WTC11 (cell line): ENCODE measurements around the gene NSUN7. TPM values are rescaled to one million over a fixed set of nuclear protein-coding genes. Genes with fewer than 3 reads are reported as not detected.

ENCODE experiments used
- ATAC-seq: fragments of 200-7000 bp; cut with Tn5 transposase; 2 replicates; pipeline ENCODE4 v1.10.0; 2021; ENCODE audit warnings: mild to moderate bottlenecking, moderate library complexity
- CTCF ChIA-PET: fragments of 300-600 bp; sonication (Branson Sonifier 250); formaldehyde crosslinking; loops from one replicate; lab custom pipeline; 2021; ENCODE audit warnings: antibody characterized with exemption; lab: Charles Lee
- POLR2A ChIA-PET: fragments of 350-600 bp; sonication (Branson Sonifier 250); formaldehyde crosslinking; loops from one replicate; lab custom pipeline; 2021; ENCODE audit warnings: antibody characterized with exemption; lab: Charles Lee
- DNase-seq: peaks from one replicate; pipeline ENCODE4 v3.0.0; 2021; ENCODE audit warnings: low spot score
- H3K27ac Mint-ChIP-seq: 2 replicates; pipeline ENCODE4 v1.8.0; 2021; ENCODE audit warnings: mixed read lengths
- H3K27me3 Mint-ChIP-seq: 2 replicates; pipeline ENCODE4 v1.8.0; 2021; ENCODE audit warnings: low read depth, mild to moderate bottlenecking, moderate library complexity, mixed read lengths
- H3K36me3 Mint-ChIP-seq: 2 replicates; pipeline ENCODE4 v1.8.0; 2021; ENCODE audit warnings: mixed read lengths
- H3K4me1 Mint-ChIP-seq: 2 replicates; pipeline ENCODE4 v1.8.0; 2022; ENCODE audit warnings: mixed read lengths
- H3K4me3 Mint-ChIP-seq: 2 replicates; pipeline ENCODE4 v1.8.0; 2021; ENCODE audit warnings: mild to moderate bottlenecking, moderate library complexity, mixed read lengths
- H3K9me3 Mint-ChIP-seq: 2 replicates; pipeline ENCODE4 v1.8.0; 2021; ENCODE audit warnings: mixed read lengths
- ESRRA ChIP-seq: sonication (generic); formaldehyde crosslinking; IDR thresholded peaks from 2 replicates; pipeline ENCODE4 v1.8.1; 2022; ENCODE audit warnings: mild to moderate bottlenecking, missing genetic modification reagents, borderline replicate concordance
- FOXJ3 ChIP-seq: sonication (generic); formaldehyde crosslinking; IDR thresholded peaks from 2 replicates; pipeline ENCODE4 v1.9.0; 2021; ENCODE audit warnings: missing genetic modification reagents, mild to moderate bottlenecking, borderline replicate concordance
- HMGA2 ChIP-seq: fragments of 250-450 bp; sonication (Bioruptor Pico); IDR thresholded peaks from 2 replicates; pipeline ENCODE4 v1.4.0; 2021; ENCODE audit warnings: mild to moderate bottlenecking, moderate library complexity
- IRF2 ChIP-seq: sonication (generic); formaldehyde crosslinking; IDR thresholded peaks from 2 replicates; pipeline ENCODE4 v1.8.0; 2022; ENCODE audit warnings: low read depth, missing genetic modification reagents, borderline replicate concordance
- NFE2L1 ChIP-seq: sonication (generic); formaldehyde crosslinking; IDR thresholded peaks from 2 replicates; pipeline ENCODE4 v1.8.1; 2023; ENCODE audit warnings: missing genetic modification reagents
- NR2C2 ChIP-seq: sonication (generic); formaldehyde crosslinking; IDR thresholded peaks from 2 replicates; pipeline ENCODE4 v1.8.0; 2022; ENCODE audit warnings: mild to moderate bottlenecking, missing genetic modification reagents
- SMAD4 ChIP-seq: sonication (generic); formaldehyde crosslinking; IDR thresholded peaks from 2 replicates; pipeline ENCODE4 v1.8.0; 2022; ENCODE audit warnings: mild to moderate bottlenecking, missing genetic modification reagents
- SP1 ChIP-seq: sonication (generic); formaldehyde crosslinking; conservative IDR thresholded peaks from 2 replicates; pipeline ENCODE4 v1.8.1; 2022; ENCODE audit warnings: missing genetic modification reagents
- TEAD1 ChIP-seq: sonication (generic); formaldehyde crosslinking; IDR thresholded peaks from 2 replicates; pipeline ENCODE4 v1.8.0; 2022; ENCODE audit warnings: mild to moderate bottlenecking, missing genetic modification reagents
- ZNF138 ChIP-seq: sonication (generic); formaldehyde crosslinking; conservative IDR thresholded peaks from 2 replicates; pipeline ENCODE4 v1.8.1; 2022; ENCODE audit warnings: mild to moderate bottlenecking, moderate library complexity, missing genetic modification reagents
- ZNF219 ChIP-seq: sonication (generic); formaldehyde crosslinking; IDR thresholded peaks from 2 replicates; pipeline ENCODE4 v1.8.0; 2023; ENCODE audit warnings: missing genetic modification reagents, mild to moderate bottlenecking, borderline replicate concordance
- total RNA-seq: library from RNA; stranded (reverse); gene quantifications from 3 replicates; pipeline ENCODE4 v1.2.3, GENCODE V29; 2021
- TF ChIP-seq, protein P1 (sequence below): fragments of 250-450 bp; sonication (Bioruptor Pico); IDR thresholded peaks from 2 replicates; pipeline ENCODE4 v1.9.0; 2021; ENCODE audit warnings: mild to moderate bottlenecking, borderline replicate concordance
- TF ChIP-seq, protein P2 (sequence below): fragments of 250-450 bp; sonication (Bioruptor Pico); IDR thresholded peaks from 2 replicates; pipeline ENCODE4 v1.9.0; 2021; ENCODE audit warnings: mild to moderate bottlenecking
- TF ChIP-seq, protein P3 (sequence below): sonication (generic); formaldehyde crosslinking; conservative IDR thresholded peaks from 2 replicates; pipeline ENCODE4 v1.8.1; 2022; ENCODE audit warnings: mild to moderate bottlenecking, missing genetic modification reagents
- TF ChIP-seq, protein P4 (sequence below): sonication (generic); formaldehyde crosslinking; IDR thresholded peaks from 2 replicates; pipeline ENCODE4 v1.8.1; 2022; ENCODE audit warnings: mild to moderate bottlenecking, missing genetic modification reagents, moderate library complexity, borderline replicate concordance
- TF ChIP-seq, protein P5 (sequence below): sonication (generic); formaldehyde crosslinking; IDR thresholded peaks from 2 replicates; pipeline ENCODE4 v1.8.1; 2022; ENCODE audit warnings: low read depth, mild to moderate bottlenecking, moderate library complexity, missing genetic modification reagents, borderline replicate concordance
- TF ChIP-seq, protein P6 (sequence below): sonication (generic); formaldehyde crosslinking; conservative IDR thresholded peaks from 2 replicates; pipeline ENCODE4 v1.8.1; 2023; ENCODE audit warnings: mild to moderate bottlenecking, low read depth, missing genetic modification reagents, moderate library complexity
- TF ChIP-seq, protein P7 (sequence below): sonication (generic); formaldehyde crosslinking; IDR thresholded peaks from 2 replicates; pipeline ENCODE4 v1.8.0; 2023; ENCODE audit warnings: mild to moderate bottlenecking, missing genetic modification reagents

The NSUN7 gene
- total RNA-seq, 1 experiment from 2014 or later: 24.1 TPM

DNA sequence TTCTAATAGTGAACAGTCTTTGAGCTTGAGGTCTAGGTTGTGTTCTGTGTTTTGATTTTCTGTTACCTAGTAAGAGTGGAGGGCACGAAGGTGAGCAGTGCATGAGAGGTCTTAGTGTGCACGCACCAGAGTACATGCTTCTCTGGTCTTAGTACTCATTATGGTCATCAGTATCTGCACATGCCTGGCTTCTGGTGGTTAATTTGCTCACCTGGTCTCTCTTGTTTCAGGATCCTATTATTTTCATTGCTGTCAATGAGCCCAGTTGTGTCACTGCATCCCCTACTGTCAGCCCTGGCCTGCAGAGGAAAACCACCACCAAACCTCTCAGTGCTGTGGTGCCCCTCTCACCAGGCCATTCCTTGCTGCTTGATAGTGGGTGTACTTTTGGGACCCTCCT lies 54.8 kb downstream of the NSUN7 start (continued):
- TF ChIP-seq, protein P1, sequence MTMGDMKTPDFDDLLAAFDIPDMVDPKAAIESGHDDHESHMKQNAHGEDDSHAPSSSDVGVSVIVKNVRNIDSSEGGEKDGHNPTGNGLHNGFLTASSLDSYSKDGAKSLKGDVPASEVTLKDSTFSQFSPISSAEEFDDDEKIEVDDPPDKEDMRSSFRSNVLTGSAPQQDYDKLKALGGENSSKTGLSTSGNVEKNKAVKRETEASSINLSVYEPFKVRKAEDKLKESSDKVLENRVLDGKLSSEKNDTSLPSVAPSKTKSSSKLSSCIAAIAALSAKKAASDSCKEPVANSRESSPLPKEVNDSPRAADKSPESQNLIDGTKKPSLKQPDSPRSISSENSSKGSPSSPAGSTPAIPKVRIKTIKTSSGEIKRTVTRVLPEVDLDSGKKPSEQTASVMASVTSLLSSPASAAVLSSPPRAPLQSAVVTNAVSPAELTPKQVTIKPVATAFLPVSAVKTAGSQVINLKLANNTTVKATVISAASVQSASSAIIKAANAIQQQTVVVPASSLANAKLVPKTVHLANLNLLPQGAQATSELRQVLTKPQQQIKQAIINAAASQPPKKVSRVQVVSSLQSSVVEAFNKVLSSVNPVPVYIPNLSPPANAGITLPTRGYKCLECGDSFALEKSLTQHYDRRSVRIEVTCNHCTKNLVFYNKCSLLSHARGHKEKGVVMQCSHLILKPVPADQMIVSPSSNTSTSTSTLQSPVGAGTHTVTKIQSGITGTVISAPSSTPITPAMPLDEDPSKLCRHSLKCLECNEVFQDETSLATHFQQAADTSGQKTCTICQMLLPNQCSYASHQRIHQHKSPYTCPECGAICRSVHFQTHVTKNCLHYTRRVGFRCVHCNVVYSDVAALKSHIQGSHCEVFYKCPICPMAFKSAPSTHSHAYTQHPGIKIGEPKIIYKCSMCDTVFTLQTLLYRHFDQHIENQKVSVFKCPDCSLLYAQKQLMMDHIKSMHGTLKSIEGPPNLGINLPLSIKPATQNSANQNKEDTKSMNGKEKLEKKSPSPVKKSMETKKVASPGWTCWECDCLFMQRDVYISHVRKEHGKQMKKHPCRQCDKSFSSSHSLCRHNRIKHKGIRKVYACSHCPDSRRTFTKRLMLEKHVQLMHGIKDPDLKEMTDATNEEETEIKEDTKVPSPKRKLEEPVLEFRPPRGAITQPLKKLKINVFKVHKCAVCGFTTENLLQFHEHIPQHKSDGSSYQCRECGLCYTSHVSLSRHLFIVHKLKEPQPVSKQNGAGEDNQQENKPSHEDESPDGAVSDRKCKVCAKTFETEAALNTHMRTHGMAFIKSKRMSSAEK (CRISPR knock-in tag): no peak
- TF ChIP-seq, protein P2, sequence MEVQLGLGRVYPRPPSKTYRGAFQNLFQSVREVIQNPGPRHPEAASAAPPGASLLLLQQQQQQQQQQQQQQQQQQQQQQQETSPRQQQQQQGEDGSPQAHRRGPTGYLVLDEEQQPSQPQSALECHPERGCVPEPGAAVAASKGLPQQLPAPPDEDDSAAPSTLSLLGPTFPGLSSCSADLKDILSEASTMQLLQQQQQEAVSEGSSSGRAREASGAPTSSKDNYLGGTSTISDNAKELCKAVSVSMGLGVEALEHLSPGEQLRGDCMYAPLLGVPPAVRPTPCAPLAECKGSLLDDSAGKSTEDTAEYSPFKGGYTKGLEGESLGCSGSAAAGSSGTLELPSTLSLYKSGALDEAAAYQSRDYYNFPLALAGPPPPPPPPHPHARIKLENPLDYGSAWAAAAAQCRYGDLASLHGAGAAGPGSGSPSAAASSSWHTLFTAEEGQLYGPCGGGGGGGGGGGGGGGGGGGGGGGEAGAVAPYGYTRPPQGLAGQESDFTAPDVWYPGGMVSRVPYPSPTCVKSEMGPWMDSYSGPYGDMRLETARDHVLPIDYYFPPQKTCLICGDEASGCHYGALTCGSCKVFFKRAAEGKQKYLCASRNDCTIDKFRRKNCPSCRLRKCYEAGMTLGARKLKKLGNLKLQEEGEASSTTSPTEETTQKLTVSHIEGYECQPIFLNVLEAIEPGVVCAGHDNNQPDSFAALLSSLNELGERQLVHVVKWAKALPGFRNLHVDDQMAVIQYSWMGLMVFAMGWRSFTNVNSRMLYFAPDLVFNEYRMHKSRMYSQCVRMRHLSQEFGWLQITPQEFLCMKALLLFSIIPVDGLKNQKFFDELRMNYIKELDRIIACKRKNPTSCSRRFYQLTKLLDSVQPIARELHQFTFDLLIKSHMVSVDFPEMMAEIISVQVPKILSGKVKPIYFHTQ: no peak
- TF ChIP-seq IRF2 (CRISPR knock-in tag): no peak
- TF ChIP-seq, protein P3, sequence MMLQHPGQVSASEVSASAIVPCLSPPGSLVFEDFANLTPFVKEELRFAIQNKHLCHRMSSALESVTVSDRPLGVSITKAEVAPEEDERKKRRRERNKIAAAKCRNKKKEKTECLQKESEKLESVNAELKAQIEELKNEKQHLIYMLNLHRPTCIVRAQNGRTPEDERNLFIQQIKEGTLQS (CRISPR knock-in tag): no peak
- TF ChIP-seq, protein P4, sequence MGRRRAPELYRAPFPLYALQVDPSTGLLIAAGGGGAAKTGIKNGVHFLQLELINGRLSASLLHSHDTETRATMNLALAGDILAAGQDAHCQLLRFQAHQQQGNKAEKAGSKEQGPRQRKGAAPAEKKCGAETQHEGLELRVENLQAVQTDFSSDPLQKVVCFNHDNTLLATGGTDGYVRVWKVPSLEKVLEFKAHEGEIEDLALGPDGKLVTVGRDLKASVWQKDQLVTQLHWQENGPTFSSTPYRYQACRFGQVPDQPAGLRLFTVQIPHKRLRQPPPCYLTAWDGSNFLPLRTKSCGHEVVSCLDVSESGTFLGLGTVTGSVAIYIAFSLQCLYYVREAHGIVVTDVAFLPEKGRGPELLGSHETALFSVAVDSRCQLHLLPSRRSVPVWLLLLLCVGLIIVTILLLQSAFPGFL: no peak
- no peak for TF ChIP-seq ZNF138 (CRISPR knock-in tag)

DNA sequence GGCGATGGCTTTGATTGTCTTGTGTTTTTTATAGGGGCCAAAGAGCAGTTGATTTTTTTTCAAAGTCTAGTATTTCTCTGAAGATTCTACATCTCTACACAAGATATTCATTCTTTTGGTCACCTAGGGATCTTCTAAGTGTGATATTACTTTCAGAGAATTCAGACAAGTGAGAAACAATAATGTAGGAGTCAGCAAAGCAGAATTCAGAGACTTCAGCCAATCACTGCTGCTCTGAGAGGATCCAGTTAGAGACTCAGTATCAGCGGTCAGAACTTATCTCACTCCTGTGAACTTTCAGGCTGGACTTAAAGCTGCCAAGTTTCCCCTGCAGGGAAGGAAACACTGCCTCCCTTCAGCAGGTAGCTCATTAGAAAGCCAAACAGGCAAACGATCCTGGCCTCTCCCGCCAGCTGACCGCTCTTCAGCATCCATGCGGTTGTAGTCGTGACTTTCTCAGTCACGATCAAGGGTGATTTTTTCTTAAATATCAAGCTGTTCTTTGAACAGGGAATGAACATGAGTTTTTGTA lies 59.2 kb downstream of the NSUN7 start:
- H3K9me3 Mint-ChIP-seq: no peaks in the 10 kb centered on the region
- H3K4me1 Mint-ChIP-seq: no peaks in the 10 kb centered on the region
- no peaks in the 10 kb centered on the region for H3K27me3 Mint-ChIP-seq
- peak; percentile 75 for ATAC-seq
- no peaks in the 10 kb centered on the region; the same call in 1 of the 2 replicates for H3K36me3 Mint-ChIP-seq
- no peak for DNase-seq
- peak overlapping the region; percentile 51 for H3K27ac Mint-ChIP-seq
- no peak overlapping the region for H3K4me3 Mint-ChIP-seq
- ChIA-PET POLR2A (no interaction called here), CTCF (interaction anchor here (1.0 to 1.4 kb wide), 5 partner anchors 32 to 99 kb away, joined by 3 to 5 read pairs (median 4); no protein-coding TSS in a partner anchor)
- TF ChIP-seq, protein P5, sequence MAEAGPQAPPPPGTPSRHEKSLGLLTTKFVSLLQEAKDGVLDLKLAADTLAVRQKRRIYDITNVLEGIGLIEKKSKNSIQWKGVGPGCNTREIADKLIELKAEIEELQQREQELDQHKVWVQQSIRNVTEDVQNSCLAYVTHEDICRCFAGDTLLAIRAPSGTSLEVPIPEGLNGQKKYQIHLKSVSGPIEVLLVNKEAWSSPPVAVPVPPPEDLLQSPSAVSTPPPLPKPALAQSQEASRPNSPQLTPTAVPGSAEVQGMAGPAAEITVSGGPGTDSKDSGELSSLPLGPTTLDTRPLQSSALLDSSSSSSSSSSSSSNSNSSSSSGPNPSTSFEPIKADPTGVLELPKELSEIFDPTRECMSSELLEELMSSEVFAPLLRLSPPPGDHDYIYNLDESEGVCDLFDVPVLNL (CRISPR knock-in tag): no peak
- TF ChIP-seq, protein P6, sequence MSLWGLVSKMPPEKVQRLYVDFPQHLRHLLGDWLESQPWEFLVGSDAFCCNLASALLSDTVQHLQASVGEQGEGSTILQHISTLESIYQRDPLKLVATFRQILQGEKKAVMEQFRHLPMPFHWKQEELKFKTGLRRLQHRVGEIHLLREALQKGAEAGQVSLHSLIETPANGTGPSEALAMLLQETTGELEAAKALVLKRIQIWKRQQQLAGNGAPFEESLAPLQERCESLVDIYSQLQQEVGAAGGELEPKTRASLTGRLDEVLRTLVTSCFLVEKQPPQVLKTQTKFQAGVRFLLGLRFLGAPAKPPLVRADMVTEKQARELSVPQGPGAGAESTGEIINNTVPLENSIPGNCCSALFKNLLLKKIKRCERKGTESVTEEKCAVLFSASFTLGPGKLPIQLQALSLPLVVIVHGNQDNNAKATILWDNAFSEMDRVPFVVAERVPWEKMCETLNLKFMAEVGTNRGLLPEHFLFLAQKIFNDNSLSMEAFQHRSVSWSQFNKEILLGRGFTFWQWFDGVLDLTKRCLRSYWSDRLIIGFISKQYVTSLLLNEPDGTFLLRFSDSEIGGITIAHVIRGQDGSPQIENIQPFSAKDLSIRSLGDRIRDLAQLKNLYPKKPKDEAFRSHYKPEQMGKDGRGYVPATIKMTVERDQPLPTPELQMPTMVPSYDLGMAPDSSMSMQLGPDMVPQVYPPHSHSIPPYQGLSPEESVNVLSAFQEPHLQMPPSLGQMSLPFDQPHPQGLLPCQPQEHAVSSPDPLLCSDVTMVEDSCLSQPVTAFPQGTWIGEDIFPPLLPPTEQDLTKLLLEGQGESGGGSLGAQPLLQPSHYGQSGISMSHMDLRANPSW: no peak
- TF ChIP-seq ESRRA (CRISPR knock-in tag): no peak
- no peak for TF ChIP-seq HMGA2 (CRISPR knock-in tag)
- TF ChIP-seq NFE2L1 (CRISPR knock-in tag): no peak
- no peak for TF ChIP-seq ZNF138 (CRISPR knock-in tag)
- no peak for TF ChIP-seq FOXJ3
- no peak for TF ChIP-seq ZNF219
- no peak for TF ChIP-seq SMAD4 (CRISPR knock-in tag)
- TF ChIP-seq SP1: no peak
- no peak for TF ChIP-seq NR2C2
- TF ChIP-seq TEAD1: no peak
- TF ChIP-seq, protein P7, sequence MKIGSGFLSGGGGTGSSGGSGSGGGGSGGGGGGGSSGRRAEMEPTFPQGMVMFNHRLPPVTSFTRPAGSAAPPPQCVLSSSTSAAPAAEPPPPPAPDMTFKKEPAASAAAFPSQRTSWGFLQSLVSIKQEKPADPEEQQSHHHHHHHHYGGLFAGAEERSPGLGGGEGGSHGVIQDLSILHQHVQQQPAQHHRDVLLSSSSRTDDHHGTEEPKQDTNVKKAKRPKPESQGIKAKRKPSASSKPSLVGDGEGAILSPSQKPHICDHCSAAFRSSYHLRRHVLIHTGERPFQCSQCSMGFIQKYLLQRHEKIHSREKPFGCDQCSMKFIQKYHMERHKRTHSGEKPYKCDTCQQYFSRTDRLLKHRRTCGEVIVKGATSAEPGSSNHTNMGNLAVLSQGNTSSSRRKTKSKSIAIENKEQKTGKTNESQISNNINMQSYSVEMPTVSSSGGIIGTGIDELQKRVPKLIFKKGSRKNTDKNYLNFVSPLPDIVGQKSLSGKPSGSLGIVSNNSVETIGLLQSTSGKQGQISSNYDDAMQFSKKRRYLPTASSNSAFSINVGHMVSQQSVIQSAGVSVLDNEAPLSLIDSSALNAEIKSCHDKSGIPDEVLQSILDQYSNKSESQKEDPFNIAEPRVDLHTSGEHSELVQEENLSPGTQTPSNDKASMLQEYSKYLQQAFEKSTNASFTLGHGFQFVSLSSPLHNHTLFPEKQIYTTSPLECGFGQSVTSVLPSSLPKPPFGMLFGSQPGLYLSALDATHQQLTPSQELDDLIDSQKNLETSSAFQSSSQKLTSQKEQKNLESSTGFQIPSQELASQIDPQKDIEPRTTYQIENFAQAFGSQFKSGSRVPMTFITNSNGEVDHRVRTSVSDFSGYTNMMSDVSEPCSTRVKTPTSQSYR: no peak
